HG02642 (cell line): ENCODE data around the gene AGBL4.
A peak's percentile ranks its signal among the peaks of the same experiment; 100 is the strongest.

ENCODE experiments used
- ATAC-seq: cut with Tn5 transposase; IDR thresholded peaks from one replicate; pipeline ENCODE4 v1.9.1; 2021; ENCODE audit warnings: mild to moderate bottlenecking; ENCODE audit not compliant: unreplicated experiment, poor library complexity

AGBL4 gene

GRCh38 chr1:48678710-48679505 lies 1344.8 kb downstream of the AGBL4 start:
- ATAC-seq = no peak

- peak; percentile 46 for ATAC-seq
Measured at GRCh38 chr1:48677306-48678287, 1346.2 kb downstream of the AGBL4 start.

GRCh38 chr1:48676822-48677221 lies 1346.9 kb downstream of the AGBL4 start:
- no peak for ATAC-seq

- ATAC-seq = no peak
Measured at GRCh38 chr1:48676376-48676775, 1347.4 kb downstream of the AGBL4 start.

- no peak for ATAC-seq
Measured at GRCh38 chr1:48675251-48675650, 1348.5 kb downstream of the AGBL4 start.

- ATAC-seq = no peak
Measured at GRCh38 chr1:48674641-48675040, 1349.1 kb downstream of the AGBL4 start.

GRCh38 chr1:48673332-48674105 lies 1350.2 kb downstream of the AGBL4 start:
- ATAC-seq = no peak

- ATAC-seq = no peak
Measured at GRCh38 chr1:48671578-48671977, 1352.2 kb downstream of the AGBL4 start.

GRCh38 chr1:48670234-48671020 lies 1353.3 kb downstream of the AGBL4 start:
- ATAC-seq = no peak

GRCh38 chr1:48668339-48668738 lies 1355.4 kb downstream of the AGBL4 start:
- no peak for ATAC-seq

- no peak for ATAC-seq
Measured at GRCh38 chr1:48667782-48668181, 1356.0 kb downstream of the AGBL4 start.

- ATAC-seq = no peak
Measured at GRCh38 chr1:48665708-48666407, 1357.9 kb downstream of the AGBL4 start.

- no peak for ATAC-seq
Measured at GRCh38 chr1:48661726-48662463, 1361.9 kb downstream of the AGBL4 start.

GRCh38 chr1:48659801-48660200 lies 1364.0 kb downstream of the AGBL4 start:
- ATAC-seq = no peak

GRCh38 chr1:48657413-48657812 lies 1366.3 kb downstream of the AGBL4 start:
- ATAC-seq = no peak

- ATAC-seq = no peak
Measured at GRCh38 chr1:48654606-48655210, 1369.0 kb downstream of the AGBL4 start.

GRCh38 chr1:48652334-48652733 lies 1371.4 kb downstream of the AGBL4 start:
- no peak for ATAC-seq

- no peak for ATAC-seq
Measured at GRCh38 chr1:48649880-48650279, 1373.9 kb downstream of the AGBL4 start.
